Hematopoietic multipotent progenitor cell (in vitro differentiated cells): ENCODE results near the gene MYO5B. TPM values are rescaled to one million over a fixed set of nuclear protein-coding genes. Genes with fewer than 3 reads are reported as not detected.

Experiments
- DNase-seq, 3 donors: peaks; one replicate each; pipeline ENCODE4 v3.0.0-alpha.2; 2011 to 2015; ENCODE audit warnings: low read depth in 2 of 3, low spot score in 2 of 3
- total RNA-seq: library from RNA; depleted of rRNA; stranded (reverse); fragments of >200 nt; gene quantifications from one replicate; pipeline ENCODE4 v1.2.3, GENCODE V29; 2012

Gene MYO5B
- total RNA-seq, 1 donor, result under 0.01 TPM

DNA sequence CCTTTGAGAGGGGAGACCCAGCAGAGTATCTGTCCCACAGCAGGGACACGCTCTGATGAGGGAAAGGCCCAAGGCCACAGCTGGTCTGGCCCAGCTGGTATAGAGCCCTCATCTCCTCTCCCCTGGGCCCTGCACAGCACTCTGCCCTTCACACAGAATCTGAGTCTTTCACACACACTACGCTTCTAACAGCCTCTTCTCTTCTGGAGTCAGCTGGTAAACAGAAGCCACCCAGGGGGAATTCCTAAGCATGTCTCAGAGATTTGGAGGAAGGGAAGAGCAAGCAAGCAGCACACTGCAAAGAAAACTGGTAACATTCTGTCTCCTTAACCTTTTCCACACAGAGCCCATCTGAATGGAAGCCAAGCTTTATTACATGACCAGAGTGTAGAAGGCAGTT, 260.5 kb downstream of the MYO5B start:
- DNase-seq, result no peak

DNA sequence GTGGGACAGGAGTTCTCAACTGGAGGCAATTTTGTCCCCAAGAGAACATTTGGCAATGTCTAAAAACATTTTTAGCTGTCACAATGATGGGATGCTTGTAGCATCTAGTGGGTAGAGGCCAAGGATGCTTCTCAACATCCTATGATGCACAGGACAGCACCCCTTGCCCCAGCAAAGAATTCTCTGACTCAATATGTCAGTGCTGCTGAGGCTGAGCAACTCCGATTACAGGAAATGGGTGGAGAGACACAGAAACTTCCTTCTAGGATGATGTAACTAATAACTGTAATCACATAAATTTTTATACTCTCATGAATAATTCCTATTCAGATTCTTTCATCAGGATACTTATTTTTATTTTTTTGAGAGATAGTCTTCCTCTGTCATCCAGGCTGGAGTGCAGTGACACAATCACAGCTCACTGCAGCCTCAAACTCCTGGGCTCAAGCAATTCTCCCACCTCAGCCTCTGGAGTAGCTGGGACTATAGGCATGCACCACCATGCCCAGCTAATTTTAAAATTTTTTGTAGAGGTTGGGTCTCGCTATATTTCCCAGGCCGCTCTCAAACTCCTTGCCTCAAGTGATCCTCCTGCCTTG, 261.3 kb downstream of the MYO5B start:
- DNase-seq, result no peak

DNA sequence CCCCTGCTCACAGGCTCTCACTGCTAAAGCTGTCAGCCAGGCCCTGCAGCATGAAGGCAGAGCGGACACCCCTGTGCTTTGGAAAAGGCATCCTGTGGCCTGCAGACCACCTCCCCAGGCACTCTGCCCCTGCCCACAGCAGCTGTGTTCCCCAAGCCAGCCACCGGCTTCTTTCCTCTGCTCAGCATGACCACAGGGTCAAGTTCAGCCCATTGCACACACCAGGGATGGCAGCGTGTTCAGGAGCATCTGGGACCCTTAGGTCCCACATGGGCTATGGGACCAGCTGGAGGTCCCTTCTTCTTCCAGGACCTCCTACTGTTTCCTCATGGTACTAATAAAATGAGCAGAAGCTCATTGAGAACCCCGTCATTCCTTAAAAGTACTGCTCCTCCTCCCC, 263.2 kb downstream of the MYO5B start:
- DNase-seq, result no peak

DNA sequence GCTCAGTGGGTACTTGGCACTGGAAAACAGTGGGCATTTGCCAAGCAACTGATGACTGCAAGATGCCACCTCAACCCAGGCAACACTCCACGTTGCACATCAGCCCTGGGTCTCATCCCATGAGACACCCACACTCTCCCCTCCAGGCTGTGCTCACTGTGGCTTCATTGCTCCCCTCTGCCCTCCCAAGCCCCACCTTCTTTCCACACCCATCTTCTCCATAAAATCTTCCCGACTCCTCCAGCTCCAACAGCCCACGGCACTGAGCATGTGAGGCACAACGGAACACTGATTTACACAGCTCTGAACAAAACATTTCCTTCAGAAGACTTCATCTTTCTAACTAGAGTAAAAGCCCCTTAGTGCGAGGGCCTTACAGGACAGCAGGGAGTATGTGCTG, 263.8 kb downstream of the MYO5B start:
- no peak for DNase-seq

DNA sequence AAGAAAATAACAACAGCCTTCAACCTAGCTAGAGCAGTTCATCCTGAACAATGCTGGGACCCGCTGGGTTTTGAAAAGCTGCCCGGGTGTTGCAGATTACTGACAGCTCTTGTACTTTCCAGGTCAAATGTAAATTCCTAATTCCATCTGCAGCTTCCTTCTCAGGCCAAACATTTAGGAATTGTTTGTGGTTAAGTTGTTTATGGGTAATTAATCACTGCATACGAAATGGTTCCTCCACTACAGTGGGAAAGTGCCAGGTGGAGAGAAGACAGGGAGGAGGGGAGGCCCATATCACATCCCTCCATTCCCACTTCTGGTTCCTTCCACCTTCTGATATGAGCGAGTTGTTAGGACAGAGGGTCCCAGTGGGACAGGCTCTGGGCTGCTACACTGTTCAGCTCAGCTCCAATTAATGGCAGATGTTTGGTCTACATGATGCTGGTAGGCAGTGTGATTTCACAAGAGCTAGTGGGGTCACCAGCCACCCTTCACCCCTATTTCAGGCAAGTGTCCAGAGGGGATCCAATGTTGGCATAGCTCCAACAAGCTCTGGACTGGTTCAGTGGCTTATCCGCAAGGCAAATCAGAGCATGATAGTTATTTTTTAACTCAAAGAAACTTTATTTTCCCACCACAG, 268.7 kb downstream of the MYO5B start:
- DNase-seq, result no peak

DNA sequence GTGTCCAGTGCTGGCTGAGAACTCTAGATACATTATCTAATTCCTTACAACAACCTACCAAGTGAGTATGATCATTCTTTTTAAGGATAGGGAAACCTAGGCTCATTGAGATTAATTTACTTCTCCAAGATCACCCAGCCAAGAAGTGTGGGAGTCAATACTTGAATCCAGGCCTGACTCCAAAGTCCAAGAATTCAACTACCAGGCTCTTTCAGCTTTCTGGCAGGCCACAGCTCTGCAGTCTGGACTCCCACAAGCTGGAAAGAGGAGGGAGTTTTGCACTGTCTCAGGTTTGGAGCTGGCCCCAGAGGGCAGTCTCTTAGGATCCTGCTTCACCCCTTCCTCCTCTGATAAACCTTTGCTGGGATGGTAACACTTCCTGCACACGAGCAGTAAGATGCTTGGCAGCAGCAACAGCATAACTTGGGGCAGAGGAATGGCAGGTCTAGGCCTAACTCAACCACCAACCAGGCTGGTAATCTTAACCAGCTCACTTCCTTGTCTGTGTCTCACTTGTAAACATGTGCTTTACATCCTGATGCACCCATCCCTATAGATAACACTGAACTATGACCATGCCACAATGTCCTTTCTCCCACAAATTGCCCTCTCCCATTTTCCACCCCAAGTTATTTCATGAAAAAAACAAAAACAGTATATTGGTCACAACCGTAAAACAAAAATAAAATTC, 270.5 kb downstream of the MYO5B start:
- no peak for DNase-seq

DNA sequence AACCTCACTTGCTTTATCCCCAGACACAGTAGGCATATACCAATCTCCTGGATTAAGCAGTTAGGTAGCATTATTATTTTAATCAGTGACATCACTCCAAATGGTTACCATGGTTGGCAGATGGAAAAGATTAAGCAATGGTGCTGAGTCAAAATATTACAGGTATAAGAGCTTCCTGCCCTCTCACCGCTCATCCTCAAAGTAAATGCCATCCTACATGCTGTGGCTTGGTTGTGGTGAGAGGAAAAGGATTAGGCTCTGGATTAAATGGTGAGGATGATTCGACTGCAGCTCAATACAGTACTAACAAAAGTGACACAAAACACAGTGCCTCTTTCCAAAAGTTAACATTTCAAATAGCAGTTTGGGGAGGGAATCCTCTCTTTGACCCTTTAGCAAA, 272.7 kb downstream of the MYO5B start:
- no peak for DNase-seq

DNA sequence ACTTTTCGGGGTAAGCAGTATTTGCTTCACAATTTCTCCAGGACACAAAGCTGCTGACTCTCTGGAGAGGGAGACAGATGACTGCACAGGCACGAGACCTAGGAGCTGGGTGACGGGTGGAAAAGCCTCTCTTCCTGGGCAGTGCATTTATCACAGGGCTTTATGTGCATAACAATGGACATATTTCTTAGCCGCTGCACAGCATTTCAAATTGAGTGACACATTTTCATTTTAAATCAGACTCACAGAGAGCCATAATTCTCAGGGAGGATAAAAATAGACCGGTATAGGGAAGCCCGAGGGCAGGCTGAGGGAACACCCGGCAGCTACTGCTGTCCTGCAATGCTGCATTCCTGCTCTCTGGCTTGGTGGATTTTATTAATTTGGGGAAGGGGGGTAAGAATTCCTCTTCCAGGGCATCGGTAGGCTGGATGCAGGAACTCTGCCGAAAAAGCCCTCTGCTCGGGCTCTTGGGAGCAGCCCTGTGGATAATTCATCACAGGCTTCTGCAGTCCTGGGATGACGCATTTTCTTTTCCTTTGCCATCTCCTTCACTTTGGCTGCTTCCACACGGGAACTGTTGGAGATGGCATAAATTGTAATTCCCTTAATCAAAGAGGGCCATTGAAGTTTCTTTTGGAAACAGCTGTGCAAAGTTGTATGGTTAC, 273.5 kb downstream of the MYO5B start:
- no peak for DNase-seq

DNA sequence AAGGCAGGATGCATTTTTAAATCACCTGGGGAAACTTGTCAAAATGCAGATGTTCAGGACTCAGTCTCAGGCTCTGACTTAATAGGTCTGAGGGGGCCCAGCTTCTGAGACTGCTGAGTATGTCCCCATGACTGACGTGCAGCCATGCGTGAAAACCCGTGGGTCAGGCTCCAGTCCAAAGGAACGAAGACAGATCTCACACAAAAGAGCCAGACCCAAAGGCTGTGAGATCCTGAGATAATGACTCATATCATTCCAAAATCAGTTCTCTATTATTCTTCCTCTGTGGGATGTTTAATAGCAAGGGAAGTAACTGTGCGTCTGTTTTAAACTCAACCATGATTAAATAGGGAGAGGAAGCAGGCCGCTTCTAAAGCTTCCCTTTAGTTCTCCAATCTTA, 274.2 kb downstream of the MYO5B start:
- DNase-seq, result no peak

DNA sequence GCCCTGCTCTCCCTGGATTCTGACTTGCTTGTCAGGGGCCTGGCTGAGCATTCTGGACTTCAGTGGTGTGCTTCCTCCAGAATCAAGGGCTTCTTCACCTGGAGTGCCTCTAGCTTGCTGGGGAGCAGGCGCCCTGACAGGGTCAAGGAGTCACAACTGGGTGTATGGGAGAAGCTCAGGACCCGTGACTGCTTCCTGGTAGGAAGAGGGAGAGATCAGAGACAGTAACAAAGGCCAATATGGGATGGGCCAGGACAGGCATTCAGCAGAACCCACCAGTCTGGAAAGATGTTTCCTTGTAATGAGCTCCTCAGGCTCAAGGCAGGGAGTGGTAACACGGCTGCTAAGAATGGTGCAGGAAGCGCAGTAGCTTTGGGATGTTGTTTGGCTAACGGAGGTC, 277.2 kb downstream of the MYO5B start:
- no peak for DNase-seq

DNA sequence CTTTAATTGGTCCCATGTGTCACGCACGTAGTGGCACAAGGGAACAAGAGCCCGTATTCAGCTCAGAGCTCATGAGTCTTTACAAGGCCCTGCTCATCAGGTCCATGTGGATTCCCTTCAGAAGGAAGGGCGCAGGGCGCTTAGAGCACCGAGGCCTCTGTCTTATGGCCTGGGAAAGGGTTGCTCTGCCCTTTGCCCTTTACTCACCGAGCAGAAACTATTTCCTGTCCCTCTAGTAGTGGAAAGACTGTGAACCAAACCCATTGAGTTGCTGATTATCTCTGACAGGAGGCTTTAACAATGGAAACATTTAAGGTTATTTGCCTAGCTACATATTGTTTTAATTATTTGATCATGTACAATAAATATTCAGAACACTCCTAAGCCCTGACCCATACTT, 279.6 kb downstream of the MYO5B start:
- DNase-seq, result no peak

DNA sequence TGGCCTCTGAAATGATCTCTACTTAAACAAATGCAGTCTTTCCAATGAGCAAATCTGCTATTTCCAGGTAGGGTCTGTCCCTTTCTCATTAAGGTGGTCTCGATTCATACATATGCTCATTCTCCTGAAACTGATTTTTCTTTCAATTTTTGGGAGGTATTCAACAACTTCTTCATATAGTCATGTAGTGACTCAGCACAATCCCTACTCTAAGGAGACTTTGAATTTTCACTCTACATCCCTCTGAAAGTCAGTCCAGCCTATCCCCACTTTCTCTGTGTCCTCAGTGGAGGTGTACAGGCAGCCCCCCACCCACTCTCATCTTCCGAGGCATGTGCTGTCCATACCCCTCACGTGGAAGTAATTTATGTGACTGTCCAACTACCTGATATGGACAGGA, 281.7 kb downstream of the MYO5B start:
- DNase-seq, result no peak

DNA sequence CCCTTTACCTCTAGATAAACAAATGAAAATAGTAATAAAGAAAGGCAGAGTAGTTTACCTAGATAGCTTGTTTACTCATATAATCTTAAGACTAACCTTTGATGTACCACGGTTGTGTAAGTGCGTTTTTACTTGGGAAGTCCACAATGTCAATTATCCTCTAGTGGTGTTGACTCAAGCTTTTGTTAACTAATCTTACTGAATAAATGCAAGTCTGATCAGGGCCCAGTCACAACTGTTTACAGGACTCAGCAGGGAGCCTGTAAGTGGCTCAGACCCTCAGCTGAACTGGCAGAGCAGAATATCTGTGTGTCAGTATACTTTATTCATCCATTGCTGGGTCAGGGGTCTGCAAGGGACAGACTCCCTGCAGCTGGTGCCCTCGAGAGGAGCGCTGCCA, 283.5 kb downstream of the MYO5B start:
- DNase-seq, result no peak

DNA sequence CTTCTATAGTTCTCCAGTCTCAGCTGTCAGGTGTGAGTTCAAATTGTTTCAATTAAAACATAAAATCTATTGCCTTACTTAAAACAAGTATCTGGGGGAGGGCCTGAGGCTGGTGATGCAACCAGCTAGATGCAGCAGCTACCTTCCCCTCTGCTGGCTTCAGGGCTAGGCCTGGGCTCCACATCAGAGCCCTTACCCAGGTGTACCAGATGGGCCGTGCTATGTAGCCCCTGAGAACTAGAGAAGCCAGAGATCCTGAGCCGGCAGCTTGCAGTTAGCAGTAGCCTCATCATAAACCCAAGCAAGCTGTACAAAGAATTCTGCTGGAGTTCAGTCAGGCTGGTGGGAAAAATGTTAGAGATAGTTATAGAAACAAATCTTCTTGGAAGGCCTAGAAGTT, 284.0 kb downstream of the MYO5B start:
- no peak for DNase-seq

DNA sequence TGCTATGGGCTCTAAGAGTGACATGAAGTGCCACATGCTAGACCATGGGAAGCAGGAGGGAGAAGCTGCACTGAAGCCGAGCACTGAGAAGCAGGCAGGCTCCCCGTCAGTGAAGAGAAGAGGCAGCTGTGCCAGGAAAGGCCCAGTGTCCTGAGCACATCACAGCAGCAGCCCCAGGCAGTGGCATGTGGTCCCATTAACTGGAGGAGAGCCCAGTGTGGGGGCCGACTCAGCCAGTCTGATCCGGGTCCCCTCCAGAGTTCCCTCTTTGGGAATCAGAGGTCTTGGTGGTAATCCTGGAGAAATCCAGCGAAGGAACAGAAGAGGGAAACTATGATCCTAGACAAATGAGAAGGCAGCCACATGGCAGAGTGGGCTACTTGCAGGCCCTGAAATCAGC, 284.9 kb downstream of the MYO5B start:
- no peak for DNase-seq

DNA sequence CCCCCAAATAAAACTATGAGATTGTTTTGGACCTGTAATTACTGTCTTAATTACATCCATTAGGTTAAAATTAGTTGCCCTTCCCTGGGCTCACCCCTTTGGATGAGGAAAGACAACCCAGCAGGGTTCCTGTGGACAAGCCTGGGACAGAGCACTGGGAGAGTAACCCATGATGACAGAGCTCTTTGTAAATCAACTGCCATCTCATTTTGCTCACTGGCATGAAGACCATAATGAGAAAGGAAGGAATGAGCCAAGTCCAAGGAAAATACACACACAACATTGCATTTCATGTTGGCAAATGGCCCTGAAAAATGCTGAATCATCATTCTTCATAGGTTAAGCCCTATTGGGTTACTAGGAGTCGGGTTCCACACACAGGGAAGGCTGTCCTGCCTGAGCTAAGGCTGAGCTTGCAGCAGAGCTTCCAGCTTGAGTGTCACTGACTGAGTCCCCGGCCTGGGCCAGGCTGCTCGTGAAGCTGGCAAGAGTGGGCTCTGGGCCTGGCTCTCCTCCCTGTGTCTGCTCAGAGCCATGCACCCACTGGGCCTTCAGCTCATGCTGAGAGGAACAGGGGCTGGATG, 287.5 kb downstream of the MYO5B start:
- DNase-seq, result no peak

DNA sequence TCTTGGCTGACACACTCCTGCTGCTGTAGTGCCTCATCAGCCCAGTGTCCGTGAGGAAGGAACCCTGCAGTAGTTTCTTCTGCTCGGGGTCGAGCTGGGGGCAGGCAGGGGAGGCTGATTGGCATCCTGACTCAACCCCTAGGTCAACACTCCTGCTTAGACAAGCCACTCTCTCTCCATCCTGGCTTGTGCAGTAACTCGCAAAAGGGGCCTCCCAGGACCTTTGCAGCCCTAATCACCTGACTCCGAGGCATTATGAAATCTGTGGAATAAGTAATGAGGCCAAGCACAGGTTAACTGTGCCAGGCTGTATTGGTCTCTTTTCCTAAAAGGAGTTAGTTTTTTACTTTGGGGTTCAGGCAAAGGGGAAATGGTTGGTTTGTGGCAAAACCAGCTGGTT, 289.2 kb downstream of the MYO5B start:
- no peak for DNase-seq

DNA sequence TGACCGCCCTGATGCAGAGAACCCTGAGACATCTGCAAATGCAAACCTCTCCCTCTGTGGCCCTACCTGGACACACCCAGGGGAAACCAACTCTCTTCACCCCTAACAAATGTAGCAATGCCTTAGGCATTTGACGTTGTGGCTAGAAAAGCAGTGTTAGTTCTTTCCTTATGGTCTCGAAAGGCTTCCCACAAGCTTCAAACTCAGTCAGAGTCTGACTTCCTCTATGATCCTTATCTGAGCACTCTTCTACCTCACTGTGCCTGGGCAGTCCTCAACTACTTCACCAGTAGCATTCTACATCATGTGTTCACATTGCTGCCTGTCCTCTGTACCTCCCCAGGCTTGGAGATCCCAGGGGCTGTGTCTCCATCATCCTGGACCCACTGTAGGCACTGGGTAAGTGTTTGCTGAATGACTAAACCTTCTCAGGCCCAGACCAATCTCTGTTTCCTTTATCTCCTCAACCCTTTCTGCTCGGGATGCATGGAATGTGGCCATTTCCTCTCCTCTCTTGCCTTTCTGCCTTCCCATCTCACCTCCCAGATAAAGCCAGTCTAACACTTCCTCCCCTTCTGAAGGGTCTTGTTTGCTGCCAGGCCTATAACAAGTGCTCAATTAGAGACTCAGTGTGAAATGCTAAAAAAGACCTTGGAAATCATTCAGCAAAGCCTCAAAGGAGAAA, 289.9 kb downstream of the MYO5B start:
- DNase-seq, result no peak

DNA sequence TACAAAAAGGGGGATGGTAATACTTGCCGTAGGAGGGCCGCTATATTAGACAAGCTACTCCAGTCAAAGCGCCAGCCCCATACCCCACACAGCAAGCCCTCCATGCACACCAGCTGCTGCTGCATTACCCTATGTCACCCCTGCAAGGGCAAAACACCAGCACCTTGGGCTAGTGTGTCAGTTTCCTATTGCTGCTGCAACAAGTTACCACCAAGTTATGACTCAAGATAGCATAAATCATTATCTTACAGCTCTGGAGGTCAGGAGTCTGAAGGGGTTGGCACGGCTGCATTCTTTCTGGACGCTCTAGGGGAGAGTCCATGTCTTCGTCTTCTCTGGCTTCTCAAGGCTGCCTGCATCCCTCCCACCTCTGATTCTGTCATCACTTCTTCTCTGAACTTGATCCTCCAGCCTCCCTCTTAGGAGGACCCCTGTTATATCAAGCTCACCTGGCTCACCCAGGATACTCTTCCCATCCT, 293.0 kb downstream of the MYO5B start:
- DNase-seq, result no peak

DNA sequence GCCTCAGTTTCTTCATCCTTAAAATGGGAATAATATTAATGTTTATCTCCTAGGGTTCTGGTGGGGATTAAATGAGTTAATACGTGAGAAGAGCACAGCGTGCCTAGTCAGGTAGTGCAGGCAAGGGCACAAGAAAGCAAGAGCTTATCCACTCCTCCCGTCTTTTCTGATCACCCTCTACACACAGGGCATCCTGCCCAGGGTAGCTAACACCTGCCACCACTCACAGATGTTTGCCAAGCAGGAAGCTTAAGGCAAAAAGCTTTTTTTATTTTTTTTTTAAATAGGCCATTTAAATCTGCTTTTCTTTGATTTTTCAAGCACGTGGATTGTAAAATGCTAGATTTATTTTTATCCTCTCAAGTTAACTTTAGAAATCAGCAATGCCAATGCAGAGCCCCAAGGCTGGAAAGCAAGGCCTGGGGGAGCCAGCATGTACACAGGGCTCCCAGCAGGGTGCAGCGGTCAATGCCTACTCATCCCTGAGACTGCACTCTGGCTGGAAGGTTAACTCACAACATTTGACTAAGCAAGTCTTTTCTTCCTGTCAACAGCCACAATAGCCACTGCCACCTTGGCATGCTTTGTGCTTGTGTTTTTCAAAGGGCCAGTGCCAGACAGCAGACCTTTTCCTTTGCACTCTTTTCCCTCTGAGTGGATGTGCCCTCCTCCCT, 295.2 kb downstream of the MYO5B start:
- no peak for DNase-seq
